WTC11 (cell line): ENCODE results near the gene NKX2-3. TPM values are rescaled to one million over a fixed set of nuclear protein-coding genes. Genes with fewer than 3 reads are reported as not detected.

Experiments
- ATAC-seq: fragments of 200-7000 bp; cut with Tn5 transposase; 2 replicates; pipeline ENCODE4 v1.10.0; 2021; ENCODE audit warnings: mild to moderate bottlenecking, moderate library complexity
- CTCF ChIA-PET: fragments of 300-600 bp; sonication (Branson Sonifier 250); formaldehyde crosslinking; loops from one replicate; lab custom pipeline; 2021; ENCODE audit warnings: antibody characterized with exemption; lab: Charles Lee
- POLR2A ChIA-PET: fragments of 350-600 bp; sonication (Branson Sonifier 250); formaldehyde crosslinking; loops from one replicate; lab custom pipeline; 2021; ENCODE audit warnings: antibody characterized with exemption; lab: Charles Lee
- DNase-seq: peaks from one replicate; pipeline ENCODE4 v3.0.0; 2021; ENCODE audit warnings: low spot score
- H3K27ac Mint-ChIP-seq: 2 replicates; pipeline ENCODE4 v1.8.0; 2021; ENCODE audit warnings: mixed read lengths
- H3K27me3 Mint-ChIP-seq: 2 replicates; pipeline ENCODE4 v1.8.0; 2021; ENCODE audit warnings: low read depth, mild to moderate bottlenecking, moderate library complexity, mixed read lengths
- H3K36me3 Mint-ChIP-seq: 2 replicates; pipeline ENCODE4 v1.8.0; 2021; ENCODE audit warnings: mixed read lengths
- H3K4me1 Mint-ChIP-seq: 2 replicates; pipeline ENCODE4 v1.8.0; 2022; ENCODE audit warnings: mixed read lengths
- H3K4me3 Mint-ChIP-seq: 2 replicates; pipeline ENCODE4 v1.8.0; 2021; ENCODE audit warnings: mild to moderate bottlenecking, moderate library complexity, mixed read lengths
- H3K9me3 Mint-ChIP-seq: 2 replicates; pipeline ENCODE4 v1.8.0; 2021; ENCODE audit warnings: mixed read lengths
- CBFB ChIP-seq: sonication (generic); formaldehyde crosslinking; IDR thresholded peaks from 2 replicates; pipeline ENCODE4 v1.8.1; 2022; ENCODE audit warnings: mild to moderate bottlenecking, low read depth, missing genetic modification reagents
- CREM ChIP-seq: sonication (generic); formaldehyde crosslinking; IDR thresholded peaks from 2 replicates; pipeline ENCODE4 v1.8.1; 2022; ENCODE audit warnings: mild to moderate bottlenecking, missing genetic modification reagents, moderate library complexity
- ETV6 ChIP-seq: sonication (generic); formaldehyde crosslinking; IDR thresholded peaks from 2 replicates; pipeline ENCODE4 v1.8.1; 2022; ENCODE audit warnings: mild to moderate bottlenecking, missing genetic modification reagents
- FOXJ3 ChIP-seq: sonication (generic); formaldehyde crosslinking; IDR thresholded peaks from 2 replicates; pipeline ENCODE4 v1.9.0; 2021; ENCODE audit warnings: missing genetic modification reagents, mild to moderate bottlenecking, borderline replicate concordance
- HMGXB4 ChIP-seq: sonication (generic); formaldehyde crosslinking; IDR thresholded peaks from 2 replicates; pipeline ENCODE4 v1.8.1; 2023; ENCODE audit warnings: mild to moderate bottlenecking, moderate library complexity, missing genetic modification reagents
- IRF2 ChIP-seq: sonication (generic); formaldehyde crosslinking; IDR thresholded peaks from 2 replicates; pipeline ENCODE4 v1.8.0; 2022; ENCODE audit warnings: low read depth, missing genetic modification reagents, borderline replicate concordance
- MXD4 ChIP-seq: fragments of 250-450 bp; sonication (Bioruptor Pico); IDR thresholded peaks from 2 replicates; pipeline ENCODE4 v1.8.0; 2021; ENCODE audit warnings: mild to moderate bottlenecking, moderate library complexity, borderline replicate concordance
- NR2C2 ChIP-seq: sonication (generic); formaldehyde crosslinking; IDR thresholded peaks from 2 replicates; pipeline ENCODE4 v1.8.0; 2022; ENCODE audit warnings: mild to moderate bottlenecking, missing genetic modification reagents
- TEAD4 ChIP-seq: sonication (generic); formaldehyde crosslinking; IDR thresholded peaks from 2 replicates; pipeline ENCODE4 v1.8.0; 2022; ENCODE audit warnings: mild to moderate bottlenecking, missing genetic modification reagents
- ZBTB21 ChIP-seq: sonication (generic); formaldehyde crosslinking; IDR thresholded peaks from 2 replicates; pipeline ENCODE4 v1.8.1; 2023; ENCODE audit warnings: mild to moderate bottlenecking, missing genetic modification reagents, borderline replicate concordance
- ZNF121 ChIP-seq: sonication (generic); formaldehyde crosslinking; IDR thresholded peaks from 2 replicates; pipeline ENCODE4 v1.8.0; 2023; ENCODE audit warnings: missing genetic modification reagents
- ZNF219 ChIP-seq: sonication (generic); formaldehyde crosslinking; IDR thresholded peaks from 2 replicates; pipeline ENCODE4 v1.8.0; 2023; ENCODE audit warnings: missing genetic modification reagents, mild to moderate bottlenecking, borderline replicate concordance
- ZNF396 ChIP-seq: fragments of 250-450 bp; sonication (Bioruptor Pico); IDR thresholded peaks from 2 replicates; pipeline ENCODE4 v1.8.0; 2021; ENCODE audit warnings: mild to moderate bottlenecking, moderate library complexity, borderline replicate concordance
- ZNF532 ChIP-seq: fragments of 250-450 bp; sonication (Bioruptor Pico); IDR thresholded peaks from 2 replicates; pipeline ENCODE4 v1.9.0; 2021; ENCODE audit warnings: mild to moderate bottlenecking, borderline replicate concordance
- total RNA-seq: library from RNA; stranded (reverse); gene quantifications from 3 replicates; pipeline ENCODE4 v1.2.3, GENCODE V29; 2021
- TF ChIP-seq, protein P1 (sequence below): fragments of 250-450 bp; sonication (Bioruptor Pico); conservative IDR thresholded peaks from 2 replicates; pipeline ENCODE4 v1.9.0; 2021; ENCODE audit warnings: mild to moderate bottlenecking
- TF ChIP-seq, protein P2 (sequence below): sonication (generic); formaldehyde crosslinking; conservative IDR thresholded peaks from 2 replicates; pipeline ENCODE4 v1.8.1; 2023; ENCODE audit warnings: mild to moderate bottlenecking, low read depth, missing genetic modification reagents, moderate library complexity
- TF ChIP-seq, protein P3 (sequence below): fragments of 200-600 bp; IDR thresholded peaks from 2 replicates; pipeline ENCODE4 v1.8.0; 2022; ENCODE audit warnings: antibody characterized with exemption

The NKX2-3 gene
- total RNA-seq, 1 experiment from 2014 or later: not detected

- TF ChIP-seq CBFB: no peak
Measured at GRCh38 chr10:99557044-99557443, 24.3 kb downstream of the NKX2-3 start (continued).

DNA sequence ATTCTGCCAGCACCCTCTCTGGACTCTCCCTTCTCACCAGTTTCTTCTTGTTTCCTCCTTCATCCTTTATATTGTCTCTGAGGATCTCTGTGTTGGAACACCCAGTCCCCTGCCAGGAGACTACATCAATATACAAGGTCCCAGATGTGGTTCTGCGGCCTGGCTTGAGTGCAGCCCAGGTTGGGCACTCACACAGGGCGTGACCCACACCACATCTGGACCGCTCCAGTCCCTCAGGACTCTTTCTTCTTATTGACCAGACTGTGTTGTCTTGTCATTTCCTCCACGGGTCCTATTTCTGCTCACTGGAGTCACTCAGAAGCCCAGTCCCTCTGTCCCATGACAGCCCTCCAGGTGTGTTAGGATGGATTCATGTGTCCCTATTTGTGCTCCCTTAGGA is 26.0 kb downstream of the NKX2-3 start:
- POLR2A ChIA-PET: interaction anchor here (0.6 kb wide), 1 partner anchor 57 kb away, joined by 7 read pairs; no protein-coding TSS in a partner anchor
- Mint-ChIP-seq H3K27me3 (peaks cover 7% of the 10 kb centered on the region), H3K36me3 (no peaks in the 10 kb centered on the region), H3K27ac (no peak overlapping the region), H3K4me1 (peaks cover 15% of the 10 kb centered on the region), H3K9me3 (no peaks in the 10 kb centered on the region)
- ATAC-seq: no peak
- TF ChIP-seq ZNF121 (CRISPR knock-in tag) (no peak), ZNF219 (no peak), ETV6 (no peak), FOXJ3 (CRISPR knock-in tag) (no peak), ZBTB21 (CRISPR knock-in tag) (no peak), MXD4 (no peak), IRF2 (CRISPR knock-in tag) (no peak), ZNF396 (CRISPR knock-in tag) (no peak), CREM (CRISPR knock-in tag) (no peak)
- TF ChIP-seq, protein P1, sequence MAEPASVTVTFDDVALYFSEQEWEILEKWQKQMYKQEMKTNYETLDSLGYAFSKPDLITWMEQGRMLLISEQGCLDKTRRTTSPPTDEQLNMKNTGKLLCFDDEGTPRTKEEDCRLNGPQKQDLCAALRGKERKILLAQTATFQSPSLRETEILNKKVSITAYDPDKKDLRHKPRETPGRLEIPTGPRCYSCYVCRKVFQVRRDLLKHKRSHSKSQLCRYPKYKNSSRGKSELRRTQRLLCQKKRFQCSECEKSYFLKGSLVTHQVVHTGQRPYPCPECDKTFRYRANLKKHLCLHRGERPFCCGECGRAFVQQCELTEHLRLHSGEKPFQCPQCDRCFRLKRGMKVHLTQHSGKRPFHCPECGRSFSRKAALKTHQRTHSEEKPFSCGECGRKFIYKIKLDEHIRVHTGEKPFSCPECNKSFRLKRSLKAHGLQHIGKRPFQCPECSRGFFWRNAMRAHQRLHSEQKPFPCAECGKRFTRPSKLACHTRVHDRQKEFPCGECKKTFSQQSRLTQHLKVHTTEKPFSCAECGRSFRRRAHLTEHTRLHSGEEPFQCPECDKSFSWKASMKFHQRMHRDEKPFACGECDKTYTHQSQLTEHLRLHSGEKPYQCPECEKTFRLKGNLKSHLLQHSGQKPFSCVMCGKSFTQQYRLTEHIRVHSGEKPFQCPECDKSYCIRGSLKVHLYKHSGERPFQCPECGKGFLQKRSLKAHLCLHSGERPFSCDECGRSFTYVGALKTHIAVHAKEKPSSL: no peak
- TF ChIP-seq, all 79 proteins: peak for 0
- CTCF ChIA-PET: interaction anchor here (6.2 kb wide), 1 partner anchor 54 kb away, joined by 78 read pairs; no protein-coding TSS in a partner anchor
- no peak overlapping the region for H3K4me3 Mint-ChIP-seq
- no peak for DNase-seq

DNA sequence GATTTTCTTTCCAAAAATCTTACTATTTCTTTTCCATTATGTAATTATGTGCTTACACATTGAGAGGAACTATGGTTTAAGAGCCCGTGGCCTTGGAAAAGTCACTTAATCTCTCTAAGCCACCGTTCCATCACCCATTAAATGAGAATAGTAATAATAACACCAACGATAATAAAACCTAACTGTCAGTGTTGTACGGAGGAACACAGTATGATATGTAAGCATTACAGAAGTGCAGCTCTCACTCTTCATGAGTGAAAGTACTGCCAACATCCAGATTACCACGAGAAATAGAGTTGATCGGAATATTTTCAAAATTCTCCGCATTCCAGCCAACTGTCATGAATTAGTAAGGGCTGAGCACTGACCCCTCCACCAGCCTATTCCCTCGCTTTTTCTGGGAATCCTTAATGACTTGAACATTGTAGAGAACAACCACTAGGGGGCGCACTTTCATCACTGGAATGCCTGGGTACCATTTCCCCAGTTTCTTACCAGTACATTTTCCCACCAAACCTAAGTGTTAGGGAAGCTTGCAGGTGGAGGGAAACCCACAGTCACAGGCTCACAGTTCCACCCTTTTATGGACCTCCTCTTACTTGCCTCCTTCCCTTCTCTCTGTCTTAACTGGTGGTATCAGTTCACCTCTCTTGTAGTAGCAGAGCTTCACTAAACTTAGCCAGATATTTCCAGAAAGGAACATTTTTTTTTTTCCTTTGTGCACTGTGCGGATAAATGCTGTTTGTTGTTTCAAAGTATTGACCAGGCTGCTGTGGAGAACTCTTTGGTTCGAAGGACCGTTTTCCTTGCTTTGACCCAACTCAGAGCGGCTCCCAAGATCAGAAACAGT is 27.8 kb downstream of the NKX2-3 start:
- Mint-ChIP-seq H3K27ac (no peak overlapping the region), H3K27me3 (no peaks in the 10 kb centered on the region), H3K36me3 (no peaks in the 10 kb centered on the region), H3K4me1 (peaks cover 13% of the 10 kb centered on the region), H3K9me3 (no peaks in the 10 kb centered on the region), H3K4me3 (no peak overlapping the region)
- POLR2A ChIA-PET: interaction anchor here (0.6 kb wide), 1 partner anchor 49 kb away, joined by 3 read pairs; no protein-coding TSS in a partner anchor
- ATAC-seq: peak; percentile 91
- CTCF ChIA-PET: interaction anchor here (0.6 to 6.2 kb wide), 30 partner anchors 9 to 202 kb away, joined by 3 to 78 read pairs (median 4); partner anchors contain the start of genes ENTPD7, GOT1 and SLC25A28
- peak; percentile 76 for DNase-seq
- TF ChIP-seq, protein P2, sequence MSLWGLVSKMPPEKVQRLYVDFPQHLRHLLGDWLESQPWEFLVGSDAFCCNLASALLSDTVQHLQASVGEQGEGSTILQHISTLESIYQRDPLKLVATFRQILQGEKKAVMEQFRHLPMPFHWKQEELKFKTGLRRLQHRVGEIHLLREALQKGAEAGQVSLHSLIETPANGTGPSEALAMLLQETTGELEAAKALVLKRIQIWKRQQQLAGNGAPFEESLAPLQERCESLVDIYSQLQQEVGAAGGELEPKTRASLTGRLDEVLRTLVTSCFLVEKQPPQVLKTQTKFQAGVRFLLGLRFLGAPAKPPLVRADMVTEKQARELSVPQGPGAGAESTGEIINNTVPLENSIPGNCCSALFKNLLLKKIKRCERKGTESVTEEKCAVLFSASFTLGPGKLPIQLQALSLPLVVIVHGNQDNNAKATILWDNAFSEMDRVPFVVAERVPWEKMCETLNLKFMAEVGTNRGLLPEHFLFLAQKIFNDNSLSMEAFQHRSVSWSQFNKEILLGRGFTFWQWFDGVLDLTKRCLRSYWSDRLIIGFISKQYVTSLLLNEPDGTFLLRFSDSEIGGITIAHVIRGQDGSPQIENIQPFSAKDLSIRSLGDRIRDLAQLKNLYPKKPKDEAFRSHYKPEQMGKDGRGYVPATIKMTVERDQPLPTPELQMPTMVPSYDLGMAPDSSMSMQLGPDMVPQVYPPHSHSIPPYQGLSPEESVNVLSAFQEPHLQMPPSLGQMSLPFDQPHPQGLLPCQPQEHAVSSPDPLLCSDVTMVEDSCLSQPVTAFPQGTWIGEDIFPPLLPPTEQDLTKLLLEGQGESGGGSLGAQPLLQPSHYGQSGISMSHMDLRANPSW (CRISPR knock-in tag): no peak
- no peak for TF ChIP-seq NR2C2 (CRISPR knock-in tag)
- no peak for TF ChIP-seq ZNF532
- no peak for TF ChIP-seq FOXJ3 (CRISPR knock-in tag)
- no peak for TF ChIP-seq HMGXB4 (CRISPR knock-in tag)
- TF ChIP-seq IRF2 (CRISPR knock-in tag): no peak
- TF ChIP-seq, protein P3, sequence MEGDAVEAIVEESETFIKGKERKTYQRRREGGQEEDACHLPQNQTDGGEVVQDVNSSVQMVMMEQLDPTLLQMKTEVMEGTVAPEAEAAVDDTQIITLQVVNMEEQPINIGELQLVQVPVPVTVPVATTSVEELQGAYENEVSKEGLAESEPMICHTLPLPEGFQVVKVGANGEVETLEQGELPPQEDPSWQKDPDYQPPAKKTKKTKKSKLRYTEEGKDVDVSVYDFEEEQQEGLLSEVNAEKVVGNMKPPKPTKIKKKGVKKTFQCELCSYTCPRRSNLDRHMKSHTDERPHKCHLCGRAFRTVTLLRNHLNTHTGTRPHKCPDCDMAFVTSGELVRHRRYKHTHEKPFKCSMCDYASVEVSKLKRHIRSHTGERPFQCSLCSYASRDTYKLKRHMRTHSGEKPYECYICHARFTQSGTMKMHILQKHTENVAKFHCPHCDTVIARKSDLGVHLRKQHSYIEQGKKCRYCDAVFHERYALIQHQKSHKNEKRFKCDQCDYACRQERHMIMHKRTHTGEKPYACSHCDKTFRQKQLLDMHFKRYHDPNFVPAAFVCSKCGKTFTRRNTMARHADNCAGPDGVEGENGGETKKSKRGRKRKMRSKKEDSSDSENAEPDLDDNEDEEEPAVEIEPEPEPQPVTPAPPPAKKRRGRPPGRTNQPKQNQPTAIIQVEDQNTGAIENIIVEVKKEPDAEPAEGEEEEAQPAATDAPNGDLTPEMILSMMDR: peak; percentile 93
- TF ChIP-seq TEAD4 (CRISPR knock-in tag): no peak
